ENCODE data around the gene C1QTNF9. TPM values are rescaled to one million over a fixed set of nuclear protein-coding genes. Genes with fewer than 3 reads are reported as not detected.

C1QTNF9 gene
- total and polyA plus RNA-seq, 2 donors (not counting 3 experiments of a cell fraction or from before 2014, with no cell fraction given): not detected

DNA sequence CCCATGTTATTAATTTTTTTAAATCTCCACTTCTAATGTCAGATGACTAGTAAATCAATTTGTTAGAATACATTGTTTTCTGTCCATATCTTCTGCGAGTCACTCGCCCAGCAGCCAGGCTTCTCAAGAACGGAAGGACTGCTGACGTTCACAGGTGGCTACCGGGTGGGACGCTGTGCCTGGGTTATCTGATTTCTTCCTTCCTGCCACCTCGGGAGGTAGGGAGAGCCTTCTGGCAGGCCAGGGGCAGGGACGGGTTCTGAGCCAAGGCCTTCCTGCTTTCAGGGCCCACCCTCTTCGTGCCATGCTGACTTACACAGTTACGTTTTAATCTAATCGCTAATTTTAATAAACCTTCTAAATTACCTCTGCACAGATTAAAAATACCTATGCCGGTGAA, 7.9 kb upstream of the C1QTNF9 start:
- Histone ChIP-seq H3K9me1 (replicated peaks; ENCODE audit: control insufficient read depth, extremely low read depth, insufficient read depth, low read length) (no peaks in the 10 kb centered on the region), H3K36me3 (ENCODE audit: control insufficient read depth in 2 of 2, extremely low read depth in 1 of 2, insufficient read depth in 2 of 2, low read length in 2 of 2) (peaks cover 0 to 2% of the 10 kb centered on the region in 2 experiments), H4K20me1 (replicated peaks; ENCODE audit: control insufficient read depth, extremely low read depth, insufficient read depth, low read length) (no peaks in the 10 kb centered on the region), H3K4me3 (replicated peaks in 1 of 3; ENCODE audit: insufficient read depth in 1 of 3, low read depth in 1 of 3, low read length in 3 of 3) (no peak overlapping the region), H3K9ac (replicated peaks; ENCODE audit: extremely low read depth, insufficient read depth, low read length) (no peak overlapping the region), H3K79me2 (ENCODE audit: control insufficient read depth, insufficient read depth, low read length) (no peaks in the 10 kb centered on the region), H3K27me3 (ENCODE audit: control insufficient read depth in 2 of 2, insufficient read depth in 2 of 2, low read length in 2 of 2) (no peaks in the 10 kb centered on the region), H3K4me1 (ENCODE audit: control insufficient read depth, extremely low read depth, insufficient read depth, low read length) (peaks cover 2% of the 10 kb centered on the region), H3K27ac (ENCODE audit: insufficient read depth, low read depth, low read length) (no peak overlapping the region), H3K9me3 (replicated peaks; ENCODE audit: control insufficient read depth, insufficient read depth, low read length) (no peaks in the 10 kb centered on the region), H3K4me2 (ENCODE audit: insufficient read depth, low read length) (no peak overlapping the region), H2AFZ (ENCODE audit: low read depth, low read length) (no peak overlapping the region)
- intact Hi-C loops (cut with micrococcal nuclease) (no loop called here), dilution Hi-C loops (cut with MboI; ENCODE audit: extremely low pct_ligation_motif_present, low sequenced_read_pairs) (no loop called here)
- CTCF ChIA-PET: no interaction called here
- POLR2A ChIA-PET: no interaction called here
- no TSS peak for BruUV-seq (replicated peaks)
- DNase-seq (ENCODE audit: low read depth, low spot score) (no peak), FAIRE-seq (no peak)
- TF ChIP-seq MYC (IDR thresholded peaks at IDR 0.05; ENCODE audit: low read depth, low read length) (no peak), FOS (IDR thresholded peaks at IDR 0.05; ENCODE audit: borderline replicate concordance, insufficient read depth, low read length) (no peak), POLR2A (IDR thresholded peaks at IDR 0.05; ENCODE audit: low read depth, low read length) (no peak), JUN (IDR thresholded peaks at IDR 0.05; ENCODE audit: borderline replicate concordance, insufficient read depth, insufficient read length, low read depth) (no peak), POLR2AphosphoS5 (IDR thresholded peaks at IDR 0.05; ENCODE audit: insufficient read depth, low read depth, low read length) (no peak), EZH2 (IDR thresholded peaks at IDR 0.05; ENCODE audit: borderline replicate concordance, low read depth, low read length, severe bottlenecking) (no peak), GATA2 (IDR thresholded peaks at IDR 0.05; ENCODE audit: insufficient read depth, insufficient read length, low read depth, low read length) (no peak)
- TF ChIP-seq, protein P1, sequence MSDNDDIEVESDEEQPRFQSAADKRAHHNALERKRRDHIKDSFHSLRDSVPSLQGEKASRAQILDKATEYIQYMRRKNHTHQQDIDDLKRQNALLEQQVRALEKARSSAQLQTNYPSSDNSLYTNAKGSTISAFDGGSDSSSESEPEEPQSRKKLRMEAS (IDR thresholded peaks at IDR 0.05; ENCODE audit: insufficient read depth, insufficient read length): no peak
- TF ChIP-seq, protein P2, sequence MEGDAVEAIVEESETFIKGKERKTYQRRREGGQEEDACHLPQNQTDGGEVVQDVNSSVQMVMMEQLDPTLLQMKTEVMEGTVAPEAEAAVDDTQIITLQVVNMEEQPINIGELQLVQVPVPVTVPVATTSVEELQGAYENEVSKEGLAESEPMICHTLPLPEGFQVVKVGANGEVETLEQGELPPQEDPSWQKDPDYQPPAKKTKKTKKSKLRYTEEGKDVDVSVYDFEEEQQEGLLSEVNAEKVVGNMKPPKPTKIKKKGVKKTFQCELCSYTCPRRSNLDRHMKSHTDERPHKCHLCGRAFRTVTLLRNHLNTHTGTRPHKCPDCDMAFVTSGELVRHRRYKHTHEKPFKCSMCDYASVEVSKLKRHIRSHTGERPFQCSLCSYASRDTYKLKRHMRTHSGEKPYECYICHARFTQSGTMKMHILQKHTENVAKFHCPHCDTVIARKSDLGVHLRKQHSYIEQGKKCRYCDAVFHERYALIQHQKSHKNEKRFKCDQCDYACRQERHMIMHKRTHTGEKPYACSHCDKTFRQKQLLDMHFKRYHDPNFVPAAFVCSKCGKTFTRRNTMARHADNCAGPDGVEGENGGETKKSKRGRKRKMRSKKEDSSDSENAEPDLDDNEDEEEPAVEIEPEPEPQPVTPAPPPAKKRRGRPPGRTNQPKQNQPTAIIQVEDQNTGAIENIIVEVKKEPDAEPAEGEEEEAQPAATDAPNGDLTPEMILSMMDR (IDR thresholded peaks at IDR 0.05; ENCODE audit: extremely low read depth in 1 of 2, insufficient read depth in 1 of 2, low read depth in 1 of 2, low read length in 2 of 2): no peak
